GM12878 (cell line): Measurements from ENCODE around the gene CHAMP1. TPM values are rescaled to one million over a fixed set of nuclear protein-coding genes. Genes with fewer than 3 reads are reported as not detected.

ENCODE experiments used
- ATAC-seq: fragments of 200-7000 bp; cut with Tn5 transposase; 3 replicates; pipeline ENCODE4 v1.9.1; 2020; ENCODE audit warnings: mild to moderate bottlenecking, moderate library complexity
- BruUV-seq: library from RNA; stranded (reverse); fragments of 400-500 nt; replicated peaks from 2 replicates; lab custom pipeline; 2021; lab: Mats Ljungman, UMichigan
- CTCF ChIA-PET: fragments of 300-600 bp; sonication (Branson Sonifier 250); formaldehyde crosslinking; extraction: SDS; loops from one replicate; lab custom pipeline; 2021; ENCODE audit warnings: inconsistent platforms; lab: Yijun Ruan, JAX
- POLR2A ChIA-PET: fragments of 350-600 bp; formaldehyde crosslinking; extraction: SDS; loops from one replicate; lab custom pipeline; 2021; ENCODE audit warnings: inconsistent platforms; lab: Charles Lee
- RAD21 ChIA-PET: fragments of 300-600 bp; sonication (Branson Sonifier 250); formaldehyde crosslinking; loops from one replicate; lab custom pipeline; 2023; ENCODE audit warnings: antibody characterized with exemption; ENCODE audit not compliant: unreplicated experiment; lab: Charles Lee
- SMC1A ChIA-PET: fragments of 300-600 bp; sonication (Branson Sonifier 250); formaldehyde crosslinking; loops from one replicate; lab custom pipeline; 2023; ENCODE audit not compliant: unreplicated experiment, uncharacterized antibody; lab: Charles Lee
- DNase-seq: peaks from one replicate; pipeline ENCODE4 v3.0.0-alpha.2; 2011; ENCODE audit warnings: low read depth, low spot score
- FAIRE-seq: peaks from 3 replicates; lab custom pipeline; 2011; peaks lifted over from hg19 to GRCh38; lab: Jason Lieb, UNC
- H2AFZ ChIP-seq: 2 replicates; pipeline ENCODE4 v1.6.0; 2011; ENCODE audit warnings: low read depth, low read length, control low read depth; ENCODE audit not compliant: control insufficient read depth
- H3K27ac ChIP-seq: 2 replicates; pipeline ENCODE4 v1.5.1; 2011; ENCODE audit warnings: control low read depth; ENCODE audit not compliant: control insufficient read depth, insufficient read depth
- H3K27me3 ChIP-seq, 2 experiments: replicated peaks in 1 of 2; 2 replicates each; pipeline versions ENCODE4 v1.6.0 to v1.6.1; 2011; ENCODE audit warnings: low read length in 1 of 2; ENCODE audit not compliant: control insufficient read depth in 2 of 2, insufficient read depth in 2 of 2
- H3K36me3 ChIP-seq, 2 experiments: 2 replicates each; pipeline ENCODE4 v1.5.1; 2011; ENCODE audit warnings: low read length in 1 of 2; ENCODE audit not compliant: control insufficient read depth in 2 of 2, insufficient read depth in 2 of 2
- H3K4me1 ChIP-seq: 2 replicates; pipeline ENCODE4 v1.6.1; 2011; ENCODE audit warnings: mild to moderate bottlenecking, low read length, moderate library complexity, mixed read lengths; ENCODE audit not compliant: control insufficient read depth, insufficient read depth
- H3K4me2 ChIP-seq: 2 replicates; pipeline ENCODE4 v1.6.0; 2011; ENCODE audit warnings: control low read depth; ENCODE audit not compliant: control insufficient read depth, insufficient read depth
- H3K4me3 ChIP-seq: fragments of 200-600 bp; sonication (generic); 2 replicates; pipeline ENCODE4 v1.5.1; 2016
- H3K79me2 ChIP-seq: 2 replicates; pipeline ENCODE4 v1.6.0; 2011; ENCODE audit warnings: low read length; ENCODE audit not compliant: control insufficient read depth, insufficient read depth
- H3K9ac ChIP-seq: 2 replicates; pipeline ENCODE4 v1.8.0; 2011; ENCODE audit warnings: low read length, control low read depth, mixed read lengths; ENCODE audit not compliant: control insufficient read depth, insufficient read depth
- H3K9me3 ChIP-seq: replicated peaks from 3 replicates; pipeline ENCODE4 v1.5.1; 2011; ENCODE audit warnings: mild to moderate bottlenecking, low read length; ENCODE audit not compliant: control insufficient read depth, insufficient read depth
- H4K20me1 ChIP-seq: 2 replicates; pipeline ENCODE4 v1.6.0; 2011; ENCODE audit not compliant: control insufficient read depth, insufficient read depth
- BCL11A ChIP-seq: IDR thresholded peaks from 2 replicates; pipeline ENCODE4 v1.6.1; 2011; ENCODE audit warnings: low read depth, low read length
- CBFB ChIP-seq: IDR thresholded peaks from 2 replicates; pipeline ENCODE4 v1.6.1; 2016; ENCODE audit warnings: antibody characterized with exemption, low read depth
- EGR1 ChIP-seq, 2 experiments: IDR thresholded peaks; 1 replicate in 1 of 2; 2 replicates in 1 of 2; pipeline ENCODE4 v1.6.1; 2011 to 2012; ENCODE audit warnings: low read depth in 2 of 2, low read length in 2 of 2, borderline replicate concordance in 1 of 2, mild to moderate bottlenecking in 1 of 2, moderate library complexity in 1 of 2
- ELK1 ChIP-seq: IDR thresholded peaks from 2 replicates; pipeline ENCODE4 v1.6.1; 2012; ENCODE audit warnings: low read depth, low read length, improper control_type of control experiment
- IKZF2 ChIP-seq, 2 experiments: fragments of 450-650 bp; IDR thresholded peaks; 2 replicates each; pipeline ENCODE4 v1.6.1; 2017; ENCODE audit warnings: mild to moderate bottlenecking in 2 of 2, moderate library complexity in 2 of 2
- KAT2A ChIP-seq: conservative IDR thresholded peaks from 2 replicates; pipeline ENCODE4 v1.6.1; 2011; ENCODE audit warnings: low read depth, low read length; ENCODE audit not compliant: control insufficient read depth
- MEF2A ChIP-seq: IDR thresholded peaks from 2 replicates; pipeline ENCODE4 v1.6.1; 2011; ENCODE audit warnings: low read depth, mild to moderate bottlenecking, low read length, moderate library complexity; ENCODE audit not compliant: insufficient read depth
- MTA2 ChIP-seq: fragments of 450-650 bp; IDR thresholded peaks from 2 replicates; pipeline ENCODE4 v1.6.1; 2016; ENCODE audit warnings: low read depth, mild to moderate bottlenecking, moderate library complexity
- RB1 ChIP-seq: fragments of 450-650 bp; formaldehyde crosslinking; IDR thresholded peaks from 2 replicates; pipeline ENCODE4 v1.6.1; 2017; ENCODE audit warnings: mild to moderate bottlenecking, borderline replicate concordance
- RBBP5 ChIP-seq: fragments of 200-600 bp; sonication (generic); conservative IDR thresholded peaks from 2 replicates; pipeline ENCODE4 v1.6.1; 2016
- STAT1 ChIP-seq: fragments of 450-650 bp; conservative IDR thresholded peaks from 2 replicates; pipeline ENCODE4 v1.6.1; 2014; ENCODE audit warnings: antibody characterized with exemption, mild to moderate bottlenecking
- WGBS: methylation state at CpG from one replicate; pipeline ENCODE4 v1.1.6; 2016; ENCODE audit warnings: low lambda C conversion rate; ENCODE audit not compliant: insufficient replicate concordance, insufficient coverage; ENCODE audit errors: missing lambda C conversion rate; 5-methylcytosine and 5-hydroxymethylcytosine counted together
- in situ Hi-C: fragments of 300-500 bp; cut with MboI; formaldehyde crosslinking; loops from 9 replicates; pipeline ENCODE4 v1.14.3; 2018; ENCODE audit warnings: mixed read lengths
- intact Hi-C: fragments of 100-400 bp; cut with micrococcal nuclease; formaldehyde crosslinking; loops from one replicate; pipeline ENCODE4 v1.14.2; 2022; ENCODE audit not compliant: unreplicated experiment
- polyA plus RNA-seq, 11 experiments: library from polyadenylated mRNA; depleted of rRNA in 4 of 11; unstranded in 6 of 11; stranded (reverse) in 5 of 11; fragments of >200 nt; fragmentation: Nextera tagmentation in 4 of 11; fragmentation: Illumina TruSeq in 1 of 11; extraction: Ambion mirVana in 4 of 11; extraction: Trizol in 1 of 11; gene quantifications; 1 replicate in 1 of 11; 2 replicates in 10 of 11; pipeline versions ENCODE4 v1.2.1 to v1.2.3, GENCODE V29; 2011 to 2016; ENCODE audit warnings: inconsistent platforms in 2 of 11, missing spikeins in 2 of 11, low read depth in 1 of 11
- total RNA-seq, 4 experiments: library from RNA; depleted of rRNA in 3 of 4; stranded (reverse); fragments of >200 nt in 3 of 4; fragmentation: Illumina TruSeq in 1 of 4; extraction: Trizol in 1 of 4; gene quantifications; 2 replicates each; pipeline versions ENCODE4 v1.2.1 to v1.2.3, GENCODE V29; 2013 to 2021

Gene CHAMP1
- total and polyA plus RNA-seq, 10 of the 15 experiments (the other 5 are each of a cell fraction or from before 2014, with no cell fraction given), result 1.1 to 54.8 (median 23.9) TPM

GRCh38 chr13:114319441-114319913 is 5.2 kb downstream of the CHAMP1 start:
- DNase-seq, result no peak
- intact Hi-C loops, result no loop called here
- in situ Hi-C loops, result no loop called here
- SMC1A ChIA-PET, result interaction anchor here (0.9 to 5.2 kb wide), 4 partner anchors 8 to 38 kb away, joined by 3 to 43 read pairs (median 3); partner anchors contain the start of gene UPF3A
- H3K4me3 ChIP-seq, result no peak overlapping the region
- no peaks in the 10 kb centered on the region for H3K9me3 ChIP-seq
- H3K27ac ChIP-seq, result no peak overlapping the region; the same call in 1 of the 2 replicates
- POLR2A ChIA-PET, result interaction anchor here (1.5 to 3.5 kb wide), 3 partner anchors 14 to 38 kb away, joined by 8 to 19 read pairs (median 9); partner anchors contain the start of gene UPF3A
- RAD21 ChIA-PET, result interaction anchor here (0.8 to 1.3 kb wide), 2 partner anchors 27 to 83 kb away, joined by 3 to 4 read pairs; no protein-coding TSS in a partner anchor
- TSS peak; percentile 1 for BruUV-seq
- WGBS, result 95% methylated on average over 3 of the region's 3 CpGs
- TF ChIP-seq KAT2A, result no peak
- no peak for TF ChIP-seq ELK1
- no peak for TF ChIP-seq BCL11A
- TF ChIP-seq IKZF2 (IDR thresholded peaks at IDR 0.05), result no peak
- TF ChIP-seq STAT1, result no peak
- TF ChIP-seq MEF2A, result no peak
- TF ChIP-seq RB1, result no peak
- no peak for TF ChIP-seq EGR1 (IDR thresholded peaks at IDR 0.05; ENCODE audit: borderline replicate concordance in 1 of 2, low read depth in 2 of 2, low read length in 2 of 2)
- TF ChIP-seq RBBP5, result no peak
- TF ChIP-seq CBFB, result no peak
- no peak for TF ChIP-seq MTA2
- TF ChIP-seq, all 136 proteins: peak for 0
- Histone ChIP-seq H3K9ac (no peak overlapping the region), H3K4me1 (no peaks in the 10 kb centered on the region), H4K20me1 (peaks cover 2% of the 10 kb centered on the region; the same call in 1 of the 2 replicates), H3K36me3 (peaks cover 7 to 16% of the 10 kb centered on the region in 2 experiments), H3K27me3 (no peaks in the 10 kb centered on the region), H2AFZ (no peak overlapping the region), H3K4me2 (peak overlapping the region; percentile 11), H3K79me2 (peaks cover 65% of the 10 kb centered on the region)
- CTCF ChIA-PET, result interaction anchor here (1.0 to 2.5 kb wide), 3 partner anchors 8 to 20 kb away, joined by 4 to 11 read pairs (median 5); no protein-coding TSS in a partner anchor
- ATAC-seq (no peak), FAIRE-seq (no peak)
